ENCODE data around the gene NHERF1.

The NHERF1 gene

GRCh38 chr17:74784125-74784810 is 35.8 kb downstream of the NHERF1 start:
- no peak for DNase-seq (ENCODE audit: low read depth)

GRCh38 chr17:74785096-74785980 is 36.9 kb downstream of the NHERF1 start:
- no peak for DNase-seq (ENCODE audit: low read depth)

GRCh38 chr17:74785981-74786360 is 37.5 kb downstream of the NHERF1 start:
- DNase-seq (ENCODE audit: low read depth) = no peak

- DNase-seq (ENCODE audit: low read depth) = no peak
These were observed 38.1 kb downstream of the NHERF1 start for GRCh38 chr17:74786431-74787055.

- DNase-seq (ENCODE audit: low read depth) = no peak
These were observed 42.0 kb downstream of the NHERF1 start for GRCh38 chr17:74790161-74791058.

GRCh38 chr17:74792586-74793105 is 44.2 kb downstream of the NHERF1 start:
- no peak for DNase-seq (ENCODE audit: low read depth)

- DNase-seq (ENCODE audit: low read depth) = no peak
These were observed 47.0 kb downstream of the NHERF1 start for GRCh38 chr17:74795327-74796020.

GRCh38 chr17:74796211-74796610 is 47.8 kb downstream of the NHERF1 start:
- DNase-seq (ENCODE audit: low read depth) = no peak

GRCh38 chr17:74796866-74797265 is 48.4 kb downstream of the NHERF1 start:
- DNase-seq (ENCODE audit: low read depth) = no peak

GRCh38 chr17:74797824-74798223 is 49.4 kb downstream of the NHERF1 start:
- DNase-seq (ENCODE audit: low read depth) = no peak

GRCh38 chr17:74798239-74798707 is 49.8 kb downstream of the NHERF1 start:
- DNase-seq (ENCODE audit: low read depth) = peak; percentile 37

- DNase-seq (ENCODE audit: low read depth) = no peak
These were observed 50.7 kb downstream of the NHERF1 start for GRCh38 chr17:74799097-74799496.

GRCh38 chr17:74800531-74800930 is 52.1 kb downstream of the NHERF1 start:
- no peak for DNase-seq (ENCODE audit: low read depth)

- no peak for DNase-seq (ENCODE audit: low read depth)
These were observed 53.5 kb downstream of the NHERF1 start for GRCh38 chr17:74801896-74802295.

GRCh38 chr17:74803388-74803930 is 55.0 kb downstream of the NHERF1 start:
- DNase-seq (ENCODE audit: low read depth) = no peak

GRCh38 chr17:74803971-74804370 is 55.5 kb downstream of the NHERF1 start:
- no peak for DNase-seq (ENCODE audit: low read depth)

- no peak for DNase-seq (ENCODE audit: low read depth)
These were observed 56.3 kb downstream of the NHERF1 start for GRCh38 chr17:74804683-74805082.

GRCh38 chr17:74805591-74805991 is 57.2 kb downstream of the NHERF1 start:
- DNase-seq (ENCODE audit: low read depth) = no peak

GRCh38 chr17:74806334-74806733 is 57.9 kb downstream of the NHERF1 start:
- no peak for DNase-seq (ENCODE audit: low read depth)

- DNase-seq (ENCODE audit: low read depth) = no peak
These were observed 59.0 kb downstream of the NHERF1 start for GRCh38 chr17:74807441-74807840.

GRCh38 chr17:74807925-74808324 is 59.5 kb downstream of the NHERF1 start:
- no peak for DNase-seq (ENCODE audit: low read depth)

All from GM04504 (cell line).